A172 (cell line): ENCODE data around the gene STAB1. TPM values are rescaled to one million over a fixed set of nuclear protein-coding genes. Genes with fewer than 3 reads are reported as not detected.

ENCODE experiments used
- DNase-seq: peaks from one replicate; pipeline ENCODE4 v3.0.0-alpha.2; 2015; ENCODE audit warnings: low spot score
- total RNA-seq: library from RNA; depleted of rRNA; stranded (reverse); fragments of >200 nt; shearing (Covaris generic); gene quantifications from 2 replicates; pipeline ENCODE4 v1.2.3, GENCODE V29; 2014

The STAB1 gene
- total RNA-seq, 1 experiment from 2014 or later: 0.12 TPM

DNA sequence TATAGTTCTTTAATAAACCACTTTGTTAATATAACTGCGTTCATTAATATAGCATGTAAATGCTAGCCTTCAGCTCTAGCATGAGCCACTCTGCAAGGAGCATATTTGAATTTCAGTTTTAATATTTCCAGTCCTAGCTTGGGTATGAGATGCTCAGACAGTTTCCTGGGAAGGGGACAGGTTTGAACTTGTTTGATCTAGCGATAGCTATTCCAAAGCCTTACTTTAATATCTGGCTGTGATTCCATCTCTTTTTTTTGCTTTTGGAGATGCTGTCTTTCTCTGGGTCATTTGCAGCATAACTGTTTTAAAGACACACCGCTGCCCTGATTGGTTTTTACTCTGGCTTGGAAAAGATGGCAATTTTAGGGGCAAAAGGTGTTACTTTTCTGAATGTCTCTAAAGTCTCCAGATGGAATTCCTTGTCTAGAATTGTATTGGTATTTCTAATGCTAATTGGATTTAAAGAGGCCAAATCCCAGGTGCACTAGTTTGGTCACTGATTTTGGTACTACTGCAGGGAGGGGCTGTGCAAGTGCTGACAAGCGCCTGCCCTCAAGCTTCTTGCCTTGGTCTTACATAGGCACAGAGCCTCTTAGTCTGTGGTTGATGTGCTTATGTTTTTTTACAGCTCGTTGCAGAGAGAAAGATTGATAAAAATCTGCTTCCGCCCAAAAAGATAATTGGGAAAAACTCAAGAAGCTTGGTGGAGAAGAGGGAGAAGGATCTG lies 36.9 kb upstream of the STAB1 start:
- no peak for DNase-seq

DNA sequence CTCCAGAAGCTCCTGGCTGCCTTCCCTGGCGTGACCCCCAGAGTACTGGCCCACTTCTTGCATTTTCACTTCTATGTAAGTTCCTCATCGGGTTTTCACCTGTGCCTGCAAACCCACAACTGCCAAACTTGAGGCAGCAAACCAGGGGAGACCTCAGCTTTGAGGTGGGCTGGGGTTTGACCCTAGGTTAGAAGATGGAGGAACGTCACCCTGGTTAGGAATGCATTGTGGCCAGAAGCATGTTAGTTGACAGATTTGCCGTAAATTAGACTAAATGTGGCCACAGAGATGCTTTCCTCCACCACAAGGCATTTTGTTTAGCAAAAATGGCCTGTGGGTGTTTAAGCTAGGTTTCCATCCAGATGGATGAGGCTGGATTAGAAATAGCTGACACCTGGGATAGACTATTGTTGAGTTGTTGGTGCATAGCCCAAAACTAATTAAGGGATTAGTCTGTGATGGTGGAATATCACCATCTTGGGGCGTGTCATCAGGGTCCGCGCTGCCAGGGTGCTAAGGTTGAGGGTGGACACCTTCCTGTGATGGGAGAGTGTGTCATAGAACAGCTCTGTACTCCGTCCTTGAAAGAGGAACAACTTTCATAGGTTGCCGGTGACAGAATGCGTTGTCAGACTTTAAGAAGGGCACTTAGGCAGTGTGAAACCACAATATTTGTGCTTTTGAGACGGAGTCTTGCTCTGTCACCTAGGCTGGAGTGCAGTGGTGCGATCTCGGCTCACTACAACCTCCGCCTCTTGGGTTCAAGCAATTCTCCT lies 36.2 kb upstream of the STAB1 start:
- no peak for DNase-seq

DNA sequence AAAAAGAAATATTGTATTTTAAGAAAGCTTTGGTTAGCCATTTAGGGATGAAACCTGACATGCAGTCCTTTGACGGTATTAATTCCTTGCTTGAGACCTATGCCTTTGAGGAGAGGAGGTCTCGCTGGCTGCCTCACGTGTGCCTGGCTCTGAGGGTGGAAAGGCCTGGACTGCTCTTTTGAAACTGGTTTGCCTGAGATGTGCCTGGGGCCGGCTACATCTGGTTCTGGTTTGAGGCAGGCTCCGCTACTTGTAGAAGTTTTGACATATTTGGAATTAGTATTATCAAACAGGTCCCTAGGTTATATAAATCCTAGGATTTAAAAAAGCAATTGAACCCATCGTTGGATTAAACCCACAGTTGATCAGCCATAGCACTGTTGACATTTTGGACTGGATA lies 33.3 kb upstream of the STAB1 start:
- no peak for DNase-seq

DNA sequence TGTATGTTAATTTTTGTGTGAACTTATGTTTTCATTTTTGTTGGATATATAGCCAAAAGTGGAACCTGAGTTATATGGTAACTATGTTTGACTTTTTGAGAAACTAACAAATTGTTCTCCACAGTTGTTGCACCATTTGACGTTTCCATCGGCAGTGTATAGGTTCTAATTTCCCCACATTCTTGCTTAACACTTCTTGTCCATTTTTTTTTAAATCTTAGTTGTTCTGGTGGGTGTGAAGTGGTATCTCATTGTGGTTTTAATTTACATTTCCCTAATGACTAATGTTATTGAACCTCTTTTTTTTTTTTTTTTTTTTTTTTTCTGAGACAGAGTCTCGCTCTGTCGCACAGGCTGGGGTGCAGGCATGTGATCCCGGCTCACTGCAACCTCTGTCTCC lies 31.7 kb upstream of the STAB1 start:
- DNase-seq: no peak

DNA sequence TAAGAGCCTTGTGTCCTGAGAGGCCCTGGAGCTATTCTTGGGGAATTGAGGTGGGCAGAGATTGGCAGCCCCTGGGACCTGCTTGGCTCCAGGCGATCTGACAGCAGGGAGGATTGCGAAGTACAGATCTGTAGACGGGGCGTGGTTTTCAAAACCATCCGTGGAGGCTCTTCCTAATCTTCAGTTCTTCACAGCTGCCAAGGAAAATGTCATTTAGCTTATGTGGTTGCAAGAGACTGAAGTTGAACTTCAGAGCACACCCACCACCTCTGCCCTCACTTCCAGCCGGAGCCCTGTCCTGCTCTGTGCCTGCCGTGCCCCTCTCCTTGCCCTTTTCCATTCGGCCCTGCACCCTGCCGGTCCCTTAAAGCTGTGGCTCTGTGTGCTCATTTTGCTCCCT lies 26.8 kb upstream of the STAB1 start:
- no peak for DNase-seq

DNA sequence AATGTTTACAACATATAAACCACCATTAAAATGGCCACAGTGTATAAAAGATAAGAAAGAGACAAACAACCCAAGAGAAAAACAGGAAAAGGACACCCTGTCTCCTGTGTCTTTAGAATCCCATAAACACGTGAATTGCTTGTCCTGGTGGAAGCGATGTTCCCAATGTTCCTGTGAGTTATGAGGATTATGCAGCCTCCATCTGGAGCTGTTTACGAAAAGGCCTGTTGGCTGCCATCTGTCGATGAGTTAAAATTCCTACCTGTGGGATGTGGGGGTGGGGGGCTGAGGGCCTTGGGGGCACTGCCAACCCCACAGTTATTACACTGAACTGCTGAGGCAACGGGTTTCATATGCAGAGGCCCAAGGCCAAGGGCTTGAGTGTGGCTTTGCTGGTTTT lies 26.1 kb upstream of the STAB1 start:
- no peak for DNase-seq

DNA sequence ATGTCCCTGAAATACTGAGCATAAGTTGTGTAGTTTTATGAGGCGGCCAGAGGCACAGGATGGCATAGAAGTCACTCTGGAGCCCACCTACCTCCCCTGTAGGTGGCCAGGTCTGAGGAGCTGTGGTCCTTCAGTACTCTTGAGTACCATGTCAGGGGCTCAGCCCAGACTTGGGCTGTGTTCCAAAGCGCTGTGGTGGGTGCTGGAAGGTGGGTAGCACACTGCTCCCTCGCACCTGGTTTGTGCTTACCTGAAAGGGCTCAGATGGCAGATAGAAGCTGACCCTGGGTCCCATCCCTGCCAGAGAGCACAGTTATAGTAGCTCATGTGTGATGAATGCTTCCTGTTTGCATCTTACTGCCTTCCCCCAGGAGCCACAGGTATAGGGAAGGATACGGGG lies 24.2 kb upstream of the STAB1 start:
- no peak for DNase-seq

DNA sequence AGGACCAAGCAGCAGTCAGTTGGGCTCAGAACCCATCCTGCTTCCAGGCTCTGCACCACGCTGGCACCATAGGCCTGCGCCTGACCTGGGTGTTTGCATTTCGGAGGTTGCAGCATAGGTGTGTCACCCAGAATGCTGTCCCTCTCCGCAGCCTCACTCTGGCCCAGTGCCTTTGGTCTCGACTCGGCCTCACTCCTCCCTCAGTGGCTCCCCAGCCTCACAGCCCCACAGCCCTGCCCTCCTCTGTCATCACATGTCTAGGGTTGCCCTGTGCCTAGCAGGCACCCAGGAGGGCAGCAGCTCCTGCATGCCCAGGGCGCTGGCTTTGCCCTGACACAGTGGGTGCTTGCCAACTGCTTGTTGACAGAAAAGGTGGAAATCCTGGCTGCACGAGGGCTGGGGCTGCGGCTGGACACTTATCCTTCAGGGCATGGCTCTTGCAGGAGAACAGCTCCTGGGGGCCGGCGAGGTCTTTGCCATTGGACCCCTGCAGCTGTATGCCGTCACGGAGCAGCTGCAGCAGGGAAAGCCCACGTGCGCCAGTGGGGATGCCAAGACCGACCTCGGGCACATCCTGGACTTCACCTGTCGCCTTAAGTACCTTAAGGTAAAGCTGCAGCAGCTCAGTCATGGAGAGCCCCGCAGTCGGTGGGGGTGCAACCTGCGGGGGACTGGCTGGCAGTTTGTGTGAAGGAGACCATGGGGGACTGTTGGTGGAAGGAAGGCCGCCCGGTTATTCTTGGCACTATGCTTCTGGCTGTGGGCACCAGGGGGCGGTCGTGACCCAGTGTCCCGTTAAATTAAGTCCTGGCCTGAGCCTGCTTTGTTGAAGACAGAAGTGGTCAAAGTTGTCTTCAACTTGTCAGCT lies 23.5 kb upstream of the STAB1 start:
- DNase-seq: no peak

DNA sequence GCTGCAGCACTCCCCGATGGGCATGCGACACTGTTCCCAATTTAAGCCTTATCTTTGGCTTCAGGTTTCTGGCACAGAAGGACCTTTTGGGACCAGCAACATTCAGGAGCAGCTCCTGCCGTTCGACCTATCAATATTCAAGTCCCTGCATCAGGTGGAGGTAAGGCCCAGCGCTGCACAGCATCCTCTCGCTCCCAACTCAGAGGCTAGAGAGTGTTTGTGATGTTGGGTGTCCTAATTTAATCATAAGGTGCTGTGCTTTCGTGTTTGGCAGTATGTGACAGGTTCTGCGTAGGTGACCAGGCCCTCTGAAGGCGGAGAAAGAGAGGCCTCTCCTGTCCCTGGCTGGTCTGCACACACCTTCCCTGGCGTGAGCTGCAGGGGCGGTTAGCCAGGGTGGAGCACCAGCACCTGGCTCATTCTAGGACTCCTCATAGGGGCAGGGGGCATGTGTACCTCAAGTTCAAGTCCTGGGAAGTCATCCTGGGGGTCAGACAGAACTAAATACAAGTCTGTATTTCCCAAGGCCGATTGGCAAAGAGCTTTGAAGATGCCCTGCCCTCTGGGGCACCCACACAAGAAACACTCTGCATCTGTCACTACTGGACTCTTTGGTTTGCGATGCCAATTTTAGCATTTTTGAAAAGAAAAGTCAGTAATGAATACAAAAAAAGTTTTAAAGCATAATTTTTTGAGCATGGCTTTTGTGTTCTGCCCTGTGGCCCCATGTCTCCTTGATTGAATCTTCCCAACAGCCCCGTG lies 22.7 kb upstream of the STAB1 start:
- DNase-seq: no peak

DNA sequence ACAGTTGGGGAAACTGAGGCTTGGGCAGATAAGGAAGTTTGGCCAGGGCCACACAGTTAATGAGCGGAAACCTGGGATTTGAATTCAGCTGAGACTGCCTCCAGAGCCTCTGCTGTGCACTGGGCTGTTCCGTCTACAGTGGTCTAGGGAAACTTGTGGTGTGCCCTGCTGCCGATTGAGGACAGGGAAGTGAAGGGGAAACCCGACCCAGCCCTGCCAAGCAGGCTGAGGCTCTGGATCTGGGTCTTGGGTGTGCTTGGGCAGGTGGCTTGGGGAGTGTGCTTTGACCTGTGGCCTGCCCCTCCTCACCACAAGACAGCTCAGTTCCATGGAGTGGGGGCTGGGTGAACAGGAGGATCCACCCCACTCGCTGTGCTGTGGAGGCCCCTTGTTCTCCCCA lies 22.1 kb upstream of the STAB1 start:
- no peak for DNase-seq

DNA sequence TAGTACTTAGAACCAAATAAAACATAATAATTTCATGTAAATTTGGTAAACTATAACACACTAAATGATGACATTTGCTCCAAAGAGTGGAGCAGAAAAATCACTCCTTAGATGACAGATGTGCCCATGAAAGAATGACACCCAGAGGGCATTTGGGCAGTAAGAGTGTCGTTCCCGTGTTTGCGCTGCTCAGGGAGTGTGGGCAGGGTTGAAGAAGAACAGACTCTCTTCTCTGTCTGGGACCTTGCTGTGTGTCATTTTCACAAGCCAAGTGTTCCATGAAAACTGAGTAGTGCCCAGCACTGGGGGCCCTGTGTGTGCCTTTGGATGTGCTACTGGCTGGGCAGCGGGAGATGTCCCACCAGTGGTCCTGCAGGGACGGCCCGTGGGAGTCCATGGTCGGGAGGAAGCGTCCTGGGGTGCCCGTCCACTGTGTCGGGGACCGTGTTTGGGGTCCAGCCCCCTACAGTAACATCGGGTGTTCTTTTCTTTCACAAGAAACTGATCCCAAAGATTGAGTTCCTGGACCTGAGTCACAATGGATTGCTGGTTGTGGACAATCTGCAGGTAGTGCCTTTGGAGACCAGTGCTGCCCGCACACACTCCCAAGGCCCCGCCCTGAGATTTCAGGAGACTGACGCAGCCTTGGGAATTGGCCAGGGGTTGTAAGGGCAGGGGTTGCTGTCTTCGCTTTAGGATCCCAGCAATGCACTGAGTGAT lies 17.9 kb upstream of the STAB1 start:
- DNase-seq: no peak

DNA sequence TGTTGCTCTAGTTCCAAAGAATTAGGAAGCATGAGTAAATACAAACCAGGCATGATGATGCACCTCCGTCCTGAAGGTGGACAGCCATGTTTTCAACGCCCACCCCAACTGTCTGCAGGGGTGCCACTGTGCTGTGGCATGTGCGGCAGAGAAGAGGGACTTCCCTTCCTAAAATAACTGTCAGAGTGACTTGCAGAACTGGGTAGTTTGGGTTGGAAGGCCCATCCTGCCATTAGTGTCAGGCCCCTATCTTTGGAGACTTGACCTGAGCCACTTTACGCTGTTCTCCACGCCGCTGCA lies 17.4 kb upstream of the STAB1 start:
- DNase-seq: no peak

DNA sequence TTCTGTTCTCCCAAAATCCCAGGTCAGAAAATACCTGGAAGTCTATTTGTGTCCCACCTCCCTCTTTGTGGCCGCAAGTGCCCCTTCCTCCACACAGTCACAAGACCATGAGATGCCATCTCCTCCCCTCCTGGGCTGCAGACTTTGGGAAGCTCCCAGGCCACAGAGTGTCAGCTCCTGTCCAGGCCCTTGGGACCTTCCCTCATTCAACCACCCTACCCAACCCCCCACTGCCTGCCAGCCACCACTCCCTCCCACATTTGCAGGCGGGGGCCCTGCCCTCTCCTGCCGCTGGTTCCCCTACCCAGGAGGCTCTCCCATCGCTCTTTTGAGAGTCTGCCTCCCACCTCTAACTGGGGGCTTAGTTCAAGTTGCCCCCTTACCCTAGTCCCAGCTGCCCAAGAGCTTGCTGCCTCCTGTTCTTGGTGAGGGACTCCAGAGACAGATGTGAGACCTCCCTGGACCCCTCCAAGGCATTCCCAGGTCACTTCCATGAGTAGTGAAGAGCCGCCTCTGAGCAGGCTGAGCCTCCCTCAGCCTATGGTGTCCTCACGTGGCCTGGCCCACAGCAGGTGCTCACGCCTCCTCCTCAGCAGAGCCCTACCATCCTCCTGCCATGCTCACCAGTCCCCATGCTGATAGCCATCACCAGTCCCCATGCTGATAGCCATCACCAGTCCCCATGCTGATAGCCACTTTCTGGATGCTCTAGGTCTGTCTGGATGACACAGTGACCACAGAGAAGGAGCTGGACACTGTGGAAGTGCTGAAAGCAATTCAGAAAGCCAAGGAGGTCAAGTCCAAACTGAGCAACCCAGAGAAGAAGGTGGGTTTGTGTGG lies 15.9 kb upstream of the STAB1 start:
- no peak for DNase-seq

DNA sequence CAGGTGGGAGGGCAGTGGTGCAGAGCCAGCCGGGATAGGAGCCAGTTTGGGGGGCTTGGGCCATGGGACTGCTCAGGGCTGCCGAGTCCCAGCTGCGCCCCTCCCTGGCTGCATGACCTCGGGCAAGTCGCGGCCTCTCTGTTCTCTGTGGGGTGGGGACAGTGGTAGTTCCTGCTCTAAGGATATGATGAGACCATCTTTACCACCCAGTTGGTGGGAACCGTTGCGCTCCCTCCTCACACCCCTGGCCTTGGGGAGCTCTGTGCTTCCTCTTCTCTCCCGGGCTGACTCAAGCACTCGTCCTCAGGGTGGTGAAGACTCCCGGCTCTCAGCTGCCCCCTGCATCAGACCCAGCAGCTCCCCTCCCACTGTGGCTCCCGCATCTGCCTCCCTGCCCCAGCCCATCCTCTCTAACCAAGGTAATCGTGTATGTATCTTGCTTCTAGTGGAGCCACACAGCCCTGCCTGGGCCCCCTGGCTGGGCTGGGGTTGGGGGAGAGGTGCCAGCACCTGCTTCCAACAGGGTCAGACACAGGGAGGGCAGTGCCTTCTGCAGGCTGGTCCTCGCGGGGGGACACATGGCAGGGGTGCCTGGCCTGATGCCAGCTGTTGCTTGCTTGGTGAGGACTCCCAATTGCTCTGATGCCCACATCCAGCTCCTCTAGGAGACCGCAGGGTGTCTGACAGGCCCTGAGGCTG lies 15.1 kb upstream of the STAB1 start:
- DNase-seq: no peak

DNA sequence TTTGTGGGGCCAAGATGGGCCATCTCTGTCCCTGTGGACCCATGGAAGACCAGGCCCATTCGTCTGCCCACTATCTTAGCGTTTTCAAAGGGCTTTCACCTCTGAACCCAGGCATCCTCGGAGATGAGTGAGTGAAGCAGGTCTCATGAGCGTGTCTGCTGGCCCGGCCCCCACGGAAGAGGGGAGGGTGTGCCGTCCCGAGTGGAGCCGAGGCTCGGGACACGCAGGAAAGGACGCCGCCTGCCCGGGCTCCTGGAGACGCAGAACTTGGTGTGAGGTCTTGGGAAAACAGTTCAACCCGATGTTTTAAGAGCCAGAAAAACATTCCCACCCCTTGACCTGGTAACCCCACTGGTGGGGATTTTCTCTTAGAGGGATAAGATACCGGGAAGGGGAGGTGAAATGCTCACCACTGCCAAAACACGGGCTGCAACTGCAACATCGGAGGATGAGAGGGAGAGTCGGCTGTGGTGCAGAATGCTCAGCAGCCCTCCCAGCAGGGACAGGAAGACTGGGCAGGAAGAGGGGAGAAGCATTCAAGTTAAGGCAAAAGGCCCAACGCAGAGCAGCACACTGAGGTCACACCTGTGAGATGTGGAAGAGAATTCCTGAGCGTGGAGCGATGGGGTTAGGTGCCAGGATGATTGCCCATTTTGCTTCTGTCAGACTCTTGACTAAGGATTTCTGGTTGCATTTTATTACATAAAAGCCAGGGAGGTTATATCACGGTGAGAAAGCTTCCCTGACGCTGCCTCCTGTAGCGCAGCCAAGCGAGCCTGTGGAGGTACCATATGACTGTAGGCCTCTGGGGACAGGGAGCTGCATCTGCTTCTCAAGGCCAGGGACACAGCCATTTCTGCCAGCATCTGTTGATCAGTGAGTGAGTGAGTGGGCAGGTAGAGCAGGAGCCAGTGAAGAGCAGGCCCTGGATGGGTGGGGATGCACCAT lies 14.1 kb upstream of the STAB1 start:
- DNase-seq: no peak

DNA sequence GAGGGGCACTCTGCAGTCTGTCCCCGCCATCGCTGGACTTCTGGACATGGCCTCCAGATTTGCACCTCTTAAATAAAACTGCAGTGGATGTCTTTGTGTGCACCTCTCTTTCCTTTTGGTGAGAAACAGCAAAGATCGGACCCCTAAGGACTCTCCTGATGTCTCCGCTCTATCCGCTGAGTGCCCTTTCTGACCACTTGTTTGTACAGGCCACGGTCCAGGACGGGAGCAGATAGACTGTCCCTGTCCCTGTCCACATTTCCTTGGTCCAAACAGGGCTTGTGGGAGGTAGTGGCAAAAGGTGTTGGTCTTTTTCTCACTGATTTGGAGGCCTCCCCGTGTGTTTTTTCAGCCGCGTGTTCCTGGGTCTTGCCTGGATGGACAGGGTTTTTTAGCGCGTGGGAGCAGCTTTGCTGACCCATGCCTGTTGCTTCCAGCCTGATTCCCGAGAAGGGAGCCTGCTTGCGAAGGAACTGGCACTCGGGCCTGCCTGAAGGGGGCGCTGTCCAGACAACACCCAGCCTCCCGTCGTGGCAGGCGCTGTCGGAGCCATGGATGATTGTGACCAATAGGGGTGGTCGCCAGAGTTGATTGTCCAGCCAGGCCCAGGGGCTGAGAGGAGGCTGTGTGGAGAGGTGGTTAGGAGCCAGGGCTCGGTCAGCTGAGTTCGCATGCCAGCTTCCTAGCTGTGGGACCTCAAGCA lies 13.2 kb upstream of the STAB1 start:
- DNase-seq: no peak

DNA sequence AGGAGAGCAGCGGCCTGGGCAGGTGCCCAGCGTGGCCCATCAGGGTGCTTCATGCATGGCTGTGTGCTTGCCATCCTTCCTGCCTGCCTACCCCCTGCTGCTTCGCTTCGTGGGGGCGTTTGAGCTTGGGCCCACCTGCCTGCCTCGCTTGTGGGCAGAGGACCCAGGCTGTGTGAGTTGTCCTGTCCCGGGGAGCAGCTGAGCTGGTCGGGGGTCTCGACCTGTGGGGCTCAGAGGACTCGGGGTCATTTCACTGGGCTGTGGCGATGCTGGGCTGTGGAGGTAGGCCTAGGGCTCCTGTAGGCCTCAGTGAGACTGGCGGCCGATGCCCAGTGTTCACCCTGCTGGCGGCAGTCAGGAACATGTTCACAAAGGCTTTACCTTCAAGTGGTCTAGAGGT lies 12.1 kb upstream of the STAB1 start:
- no peak for DNase-seq
